OCI-LY3 (cell line): Measurements from ENCODE around the gene EPHB2.

Experiments used
- H2AFZ ChIP-seq: fragments of 200-600, 300-600 bp; shearing (Covaris generic); 2 replicates; pipeline ENCODE4 v1.6.0; 2014; ENCODE audit warnings: antibody characterized with exemption, low read depth, low read length
- H3K27ac ChIP-seq: fragments of 200-600, 300-600 bp; sonication (generic); 2 replicates; pipeline ENCODE4 v1.5.1; 2014; ENCODE audit warnings: mild to moderate bottlenecking, low read length, moderate library complexity, mixed read lengths
- H3K27me3 ChIP-seq: fragments of 200-600, 300-600 bp; sonication (generic); 2 replicates; pipeline ENCODE4 v1.6.1; 2014; ENCODE audit warnings: low read depth, low read length, mixed read lengths
- H3K36me3 ChIP-seq: fragments of 200-600, 300-600 bp; sonication (generic); replicated peaks from 2 replicates; pipeline ENCODE3; 2014; ENCODE audit warnings: low read depth, low read length, mixed read lengths
- H3K4me1 ChIP-seq: fragments of 300-600, 200-600 bp; sonication (generic); 2 replicates; pipeline ENCODE4 v1.6.1; 2014; ENCODE audit warnings: low read length, mixed read lengths
- H3K4me2 ChIP-seq: fragments of 200-600, 300-600 bp; sonication (generic); 2 replicates; pipeline ENCODE4 v1.6.1; 2014; ENCODE audit warnings: low read length, mixed read lengths
- H3K4me3 ChIP-seq: fragments of 300-600, 200-600 bp; sonication (generic); 2 replicates; pipeline ENCODE4 v1.5.1; 2014; ENCODE audit warnings: antibody characterized with exemption, mild to moderate bottlenecking, low read length, moderate library complexity
- H3K79me2 ChIP-seq: fragments of 300-600, 200-600 bp; shearing (Covaris generic); 2 replicates; pipeline ENCODE4 v1.6.1; 2014; ENCODE audit warnings: mild to moderate bottlenecking, low read length, mixed read lengths
- H3K9ac ChIP-seq: fragments of 300-600, 200-600 bp; shearing (Covaris generic); 2 replicates; pipeline ENCODE4 v1.6.0; 2014; ENCODE audit warnings: mild to moderate bottlenecking, low read length, moderate library complexity
- H3K9me3 ChIP-seq: fragments of 200-600, 300-600 bp; shearing (Covaris generic); 2 replicates; pipeline ENCODE4 v1.6.1; 2014; ENCODE audit warnings: low read length, mixed read lengths; ENCODE audit not compliant: insufficient read depth
- H4K20me1 ChIP-seq: fragments of 200-600, 300-600 bp; sonication (generic); 2 replicates; pipeline ENCODE4 v1.6.1; 2016; ENCODE audit warnings: low read length, mixed read lengths; ENCODE audit not compliant: insufficient read depth
- CTCF ChIP-seq: fragments of 200-600, 300-600 bp; sonication (generic); IDR thresholded peaks from 2 replicates; pipeline ENCODE4 v1.5.1; 2014; ENCODE audit warnings: antibody characterized with exemption, low read length, low read depth
- EZH2phosphoT487 ChIP-seq: fragments of 200-600 bp; shearing (Covaris generic); IDR thresholded peaks from 2 replicates; pipeline ENCODE4 v1.6.1; 2018; ENCODE audit warnings: antibody characterized with exemption, mixed run types, low read depth

EPHB2 gene

GRCh38 chr1:22752339-22752738 lies 41.7 kb downstream of the EPHB2 start:
- no peak overlapping the region for H3K4me3 ChIP-seq
- TF ChIP-seq EZH2phosphoT487: no peak
- TF ChIP-seq CTCF: no peak
- H3K4me1 ChIP-seq: peaks cover 42% of the 10 kb centered on the region
- no peaks in the 10 kb centered on the region; the same call in 1 of the 2 replicates for H3K79me2 ChIP-seq
- no peak overlapping the region for H3K4me2 ChIP-seq
- H3K27me3 ChIP-seq: no peaks in the 10 kb centered on the region
- H2AFZ ChIP-seq: no peak overlapping the region
- H3K27ac ChIP-seq: no peak overlapping the region
- H3K9ac ChIP-seq: no peak overlapping the region
- H3K36me3 ChIP-seq: no peaks in the 10 kb centered on the region
- no peaks in the 10 kb centered on the region for H3K9me3 ChIP-seq
- no peaks in the 10 kb centered on the region for H4K20me1 ChIP-seq

GRCh38 chr1:22753481-22753971 lies 42.9 kb downstream of the EPHB2 start:
- Histone ChIP-seq H3K27me3 (no peaks in the 10 kb centered on the region), H2AFZ (no peak overlapping the region), H3K4me3 (peak overlapping the region; percentile 45; the same call in 1 of the 2 replicates), H3K4me1 (peaks cover 42% of the 10 kb centered on the region), H3K9ac (peak overlapping the region; percentile 27; the same call in 1 of the 2 replicates), H3K79me2 (no peaks in the 10 kb centered on the region; the same call in 1 of the 2 replicates), H3K27ac (peak overlapping the region; percentile 49; the same call in 1 of the 2 replicates), H3K4me2 (peak overlapping the region; percentile 62), H4K20me1 (no peaks in the 10 kb centered on the region), H3K36me3 (no peaks in the 10 kb centered on the region), H3K9me3 (no peaks in the 10 kb centered on the region)
- TF ChIP-seq EZH2phosphoT487 (no peak), CTCF (no peak)

GRCh38 chr1:22754106-22754768 lies 43.6 kb downstream of the EPHB2 start:
- Histone ChIP-seq H3K4me1 (peaks cover 42% of the 10 kb centered on the region), H3K9ac (peak overlapping the region; percentile 27; the same call in 1 of the 2 replicates), H3K9me3 (no peaks in the 10 kb centered on the region), H3K36me3 (no peaks in the 10 kb centered on the region), H3K4me3 (peak overlapping the region; percentile 45; the same call in 1 of the 2 replicates), H4K20me1 (no peaks in the 10 kb centered on the region), H3K4me2 (peak overlapping the region; percentile 62), H2AFZ (no peak overlapping the region), H3K79me2 (no peaks in the 10 kb centered on the region; the same call in 1 of the 2 replicates), H3K27ac (peak overlapping the region; percentile 49; the same call in 1 of the 2 replicates), H3K27me3 (no peaks in the 10 kb centered on the region)
- no peak for TF ChIP-seq EZH2phosphoT487
- no peak for TF ChIP-seq CTCF

- no peaks in the 10 kb centered on the region for H4K20me1 ChIP-seq
- H3K27me3 ChIP-seq: no peaks in the 10 kb centered on the region
- no peak overlapping the region for H3K4me2 ChIP-seq
- no peak overlapping the region for H3K27ac ChIP-seq
- no peak overlapping the region for H3K4me3 ChIP-seq
- TF ChIP-seq CTCF (no peak), EZH2phosphoT487 (no peak)
- H3K9me3 ChIP-seq: no peaks in the 10 kb centered on the region
- H2AFZ ChIP-seq: no peak overlapping the region
- H3K36me3 ChIP-seq: no peaks in the 10 kb centered on the region
- H3K79me2 ChIP-seq: no peaks in the 10 kb centered on the region; the same call in 1 of the 2 replicates
- peaks cover 38% of the 10 kb centered on the region for H3K4me1 ChIP-seq
- H3K9ac ChIP-seq: no peak overlapping the region
Observed at GRCh38 chr1:22754824-22755223, 44.2 kb downstream of the EPHB2 start.
